GM23338 (cell line): Measurements from ENCODE around the gene CDC16. TPM values are rescaled to one million over a fixed set of nuclear protein-coding genes. Genes with fewer than 3 reads are reported as not detected.

Experiments used
- ATAC-seq: fragments of 200-7000 bp; cut with Tn5 transposase; 3 replicates; pipeline ENCODE4 v1.9.1; 2020
- DNase-seq: peaks from one replicate; pipeline ENCODE4 v3.0.0-alpha.2; 2015; ENCODE audit warnings: low spot score
- H2AFZ ChIP-seq: fragments of 200-600 bp; sonication (generic); 2 replicates; pipeline ENCODE4 v1.8.0; 2016; ENCODE audit warnings: antibody characterized with exemption, mild to moderate bottlenecking, moderate library complexity
- H3F3A ChIP-seq: fragments of 200-600 bp; sonication (generic); replicated peaks from 2 replicates; pipeline ENCODE4 v1.8.0; 2017; ENCODE audit warnings: antibody characterized with exemption, mixed run types, low read depth
- H3K27ac ChIP-seq: fragments of 200-600 bp; sonication (generic); 2 replicates; pipeline ENCODE4 v1.6.1; 2016; ENCODE audit warnings: low read depth
- H3K27me3 ChIP-seq: fragments of 200-600 bp; sonication (generic); 2 replicates; pipeline ENCODE4 v1.8.0; 2016; ENCODE audit warnings: mild to moderate bottlenecking, mixed run types, moderate library complexity; ENCODE audit not compliant: insufficient read depth
- H3K36me3 ChIP-seq: fragments of 200-600 bp; sonication (generic); 2 replicates; pipeline ENCODE4 v1.8.0; 2016; ENCODE audit warnings: mild to moderate bottlenecking; ENCODE audit not compliant: insufficient read depth
- H3K4me1 ChIP-seq: fragments of 200-600 bp; sonication (generic); 2 replicates; pipeline ENCODE4 v1.8.0; 2016; ENCODE audit warnings: mild to moderate bottlenecking, moderate library complexity; ENCODE audit not compliant: insufficient read depth
- H3K4me2 ChIP-seq: fragments of 200-600 bp; sonication (generic); 2 replicates; pipeline ENCODE4 v1.7.1; 2017; ENCODE audit warnings: mixed run types
- H3K4me3 ChIP-seq: fragments of 200-600 bp; sonication (generic); 2 replicates; pipeline ENCODE4 v1.6.1; 2016; ENCODE audit warnings: mixed run types
- H3K79me2 ChIP-seq: fragments of 200-600 bp; sonication (generic); replicated peaks from 2 replicates; pipeline ENCODE4 v1.8.0; 2017; ENCODE audit warnings: mild to moderate bottlenecking; ENCODE audit not compliant: insufficient read depth
- H3K9me2 ChIP-seq: fragments of 200-600 bp; sonication (generic); 2 replicates; pipeline ENCODE4 v1.8.0; 2017; ENCODE audit not compliant: insufficient read depth
- H4K20me1 ChIP-seq: fragments of 200-600 bp; sonication (generic); replicated peaks from 2 replicates; pipeline ENCODE4 v1.8.0; 2017; ENCODE audit warnings: mild to moderate bottlenecking; ENCODE audit not compliant: insufficient read depth
- H3K27ac Mint-ChIP-seq: 2 replicates; pipeline ENCODE4 v1.8.0; 2020; ENCODE audit warnings: inconsistent platforms, mild to moderate bottlenecking, moderate library complexity, mixed read lengths
- H3K27me3 Mint-ChIP-seq: 3 replicates; pipeline ENCODE4 v1.8.0; 2022; ENCODE audit warnings: low read depth, mild to moderate bottlenecking, moderate library complexity, mixed read lengths, inconsistent platforms; ENCODE audit not compliant: insufficient read depth, poor library complexity
- H3K36me3 Mint-ChIP-seq: 3 replicates; pipeline ENCODE4 v1.8.0; 2021; ENCODE audit warnings: low read depth, mild to moderate bottlenecking, inconsistent platforms, moderate library complexity, mixed read lengths
- H3K4me1 Mint-ChIP-seq: 3 replicates; pipeline ENCODE4 v1.8.0; 2020; ENCODE audit warnings: mild to moderate bottlenecking, inconsistent platforms, mixed read lengths
- H3K4me3 Mint-ChIP-seq: 3 replicates; pipeline ENCODE4 v1.8.0; 2021; ENCODE audit warnings: moderate library complexity, mild to moderate bottlenecking, inconsistent platforms, mixed read lengths
- H3K9me3 Mint-ChIP-seq: 3 replicates; pipeline ENCODE4 v1.8.0; 2020; ENCODE audit warnings: moderate library complexity, mild to moderate bottlenecking, inconsistent platforms, mixed read lengths
- CREB1 ChIP-seq: fragments of 250-450 bp; sonication (Bioruptor Pico); IDR thresholded peaks from 2 replicates; pipeline ENCODE4 v1.5.0; 2020; ENCODE audit warnings: low read depth, mild to moderate bottlenecking, moderate library complexity
- NANOG ChIP-seq: IDR thresholded peaks from 2 replicates; pipeline ENCODE4 v1.6.1; 2016; ENCODE audit warnings: antibody characterized with exemption, borderline replicate concordance
- POLR2AphosphoS5 ChIP-seq: IDR thresholded peaks from 2 replicates; pipeline ENCODE4 v1.6.1; 2016; ENCODE audit warnings: antibody characterized with exemption, low read depth
- STAT1 ChIP-seq: IDR thresholded peaks from one replicate; pipeline ENCODE4 v1.6.1; 2016; ENCODE audit warnings: antibody characterized with exemption; ENCODE audit not compliant: unreplicated experiment
- ZNF114 ChIP-seq: fragments of 250-450 bp; sonication (Bioruptor Pico); IDR thresholded peaks from 2 replicates; pipeline ENCODE4 v1.5.0; 2020; ENCODE audit warnings: mild to moderate bottlenecking, moderate library complexity
- polyA plus RNA-seq: library from polyadenylated mRNA; unstranded; fragments of >200 nt; fragmentation: Nextera tagmentation; extraction: Ambion mirVana; gene quantifications from 2 replicates; pipeline ENCODE4 v1.2.1, GENCODE V29; 2016
- total RNA-seq: library from RNA; depleted of rRNA; stranded (reverse); fragments of >200 nt; shearing (Covaris generic); gene quantifications from 2 replicates; pipeline ENCODE4 v1.2.3, GENCODE V29; 2014
- TF ChIP-seq, protein P1 (sequence below), 2 experiments: fragments of 200-600 bp in 1 of 2; sonication (generic) in 1 of 2; conservative IDR thresholded peaks; 2 replicates each; pipeline versions ENCODE4 v1.5.1 to v1.6.1; 2016 to 2017; ENCODE audit warnings: antibody characterized with exemption in 2 of 2, low read depth in 2 of 2, mild to moderate bottlenecking in 2 of 2, moderate library complexity in 1 of 2
- TF ChIP-seq, protein P2 (sequence below): IDR thresholded peaks from one replicate; pipeline ENCODE4 v1.6.1; 2018; ENCODE audit warnings: antibody characterized with exemption; ENCODE audit not compliant: unreplicated experiment
- TF ChIP-seq, protein P3 (sequence below): fragments of 250-450 bp; sonication (Bioruptor Pico); IDR thresholded peaks from 2 replicates; pipeline ENCODE4 v1.5.0; 2020; ENCODE audit warnings: mild to moderate bottlenecking, moderate library complexity

Gene CDC16
- total and polyA plus RNA-seq, 2 experiments from 2014 or later: 86.1 to 91.3 TPM

DNA sequence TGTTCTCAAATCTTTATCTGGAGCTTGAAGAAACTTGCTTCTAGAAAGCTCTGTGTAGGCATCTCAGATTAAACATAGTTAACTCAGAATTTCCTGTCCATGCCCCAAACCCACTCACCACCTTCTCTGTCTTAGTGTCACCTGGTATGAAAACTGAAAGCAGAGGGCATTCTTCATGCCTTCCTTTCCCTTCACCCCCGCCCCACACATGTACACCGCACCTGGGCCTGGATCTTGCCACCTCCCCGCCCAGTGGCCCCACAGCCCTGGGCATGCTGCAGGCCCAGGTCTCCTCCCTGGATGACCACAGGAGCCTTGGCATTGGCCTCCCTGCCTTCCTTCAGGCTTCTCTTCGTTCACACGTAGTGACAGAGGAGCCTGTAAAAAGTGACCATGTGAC lies 39.8 kb upstream of the CDC16 start (continued):
- TF ChIP-seq ZNF114 (CRISPR knock-in tag) (no peak), NANOG (no peak)
- TF ChIP-seq, protein P1, sequence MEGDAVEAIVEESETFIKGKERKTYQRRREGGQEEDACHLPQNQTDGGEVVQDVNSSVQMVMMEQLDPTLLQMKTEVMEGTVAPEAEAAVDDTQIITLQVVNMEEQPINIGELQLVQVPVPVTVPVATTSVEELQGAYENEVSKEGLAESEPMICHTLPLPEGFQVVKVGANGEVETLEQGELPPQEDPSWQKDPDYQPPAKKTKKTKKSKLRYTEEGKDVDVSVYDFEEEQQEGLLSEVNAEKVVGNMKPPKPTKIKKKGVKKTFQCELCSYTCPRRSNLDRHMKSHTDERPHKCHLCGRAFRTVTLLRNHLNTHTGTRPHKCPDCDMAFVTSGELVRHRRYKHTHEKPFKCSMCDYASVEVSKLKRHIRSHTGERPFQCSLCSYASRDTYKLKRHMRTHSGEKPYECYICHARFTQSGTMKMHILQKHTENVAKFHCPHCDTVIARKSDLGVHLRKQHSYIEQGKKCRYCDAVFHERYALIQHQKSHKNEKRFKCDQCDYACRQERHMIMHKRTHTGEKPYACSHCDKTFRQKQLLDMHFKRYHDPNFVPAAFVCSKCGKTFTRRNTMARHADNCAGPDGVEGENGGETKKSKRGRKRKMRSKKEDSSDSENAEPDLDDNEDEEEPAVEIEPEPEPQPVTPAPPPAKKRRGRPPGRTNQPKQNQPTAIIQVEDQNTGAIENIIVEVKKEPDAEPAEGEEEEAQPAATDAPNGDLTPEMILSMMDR (conservative IDR thresholded peaks at IDR 0.05; ENCODE audit: low read depth in 2 of 2): no peak

DNA sequence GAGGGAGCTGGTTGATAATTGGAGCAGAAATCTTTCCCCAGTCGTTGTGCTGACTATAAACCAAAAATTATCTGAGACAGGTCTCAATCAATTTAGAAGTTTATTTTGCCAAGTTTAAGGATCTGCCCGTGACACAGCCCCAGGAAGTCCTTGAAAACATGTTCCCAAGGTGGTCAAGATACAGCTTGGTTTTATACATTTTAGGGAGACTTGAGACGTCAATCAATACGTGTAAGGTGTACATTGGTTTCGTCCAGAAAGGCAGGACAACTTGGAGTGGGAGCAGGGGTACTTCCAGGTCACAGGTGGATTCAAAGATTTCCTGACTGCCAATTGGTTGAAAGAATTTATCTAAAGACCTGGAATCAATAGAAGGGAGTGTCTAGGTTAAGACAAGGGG lies 38.1 kb upstream of the CDC16 start:
- no peaks in the 10 kb centered on the region for H3K79me2 ChIP-seq
- H3K4me1 Mint-ChIP-seq: peaks cover 20% of the 10 kb centered on the region
- H2AFZ ChIP-seq: no peak overlapping the region; the same call in 1 of the 2 replicates
- ATAC-seq (no peak), DNase-seq (no peak)
- H3K27me3 ChIP-seq: peaks cover 14% of the 10 kb centered on the region
- H3K4me3 Mint-ChIP-seq: no peak overlapping the region
- no peaks in the 10 kb centered on the region for H3K36me3 ChIP-seq
- H3K27ac ChIP-seq: no peak overlapping the region
- H3F3A ChIP-seq: 0 out of 2 replicates have a peak, but pooled peaks cover 8% of the 10 kb centered on the region
- TF ChIP-seq NANOG (no peak), STAT1 (no peak), CREB1 (no peak), POLR2AphosphoS5 (no peak)
- TF ChIP-seq, protein P2, sequence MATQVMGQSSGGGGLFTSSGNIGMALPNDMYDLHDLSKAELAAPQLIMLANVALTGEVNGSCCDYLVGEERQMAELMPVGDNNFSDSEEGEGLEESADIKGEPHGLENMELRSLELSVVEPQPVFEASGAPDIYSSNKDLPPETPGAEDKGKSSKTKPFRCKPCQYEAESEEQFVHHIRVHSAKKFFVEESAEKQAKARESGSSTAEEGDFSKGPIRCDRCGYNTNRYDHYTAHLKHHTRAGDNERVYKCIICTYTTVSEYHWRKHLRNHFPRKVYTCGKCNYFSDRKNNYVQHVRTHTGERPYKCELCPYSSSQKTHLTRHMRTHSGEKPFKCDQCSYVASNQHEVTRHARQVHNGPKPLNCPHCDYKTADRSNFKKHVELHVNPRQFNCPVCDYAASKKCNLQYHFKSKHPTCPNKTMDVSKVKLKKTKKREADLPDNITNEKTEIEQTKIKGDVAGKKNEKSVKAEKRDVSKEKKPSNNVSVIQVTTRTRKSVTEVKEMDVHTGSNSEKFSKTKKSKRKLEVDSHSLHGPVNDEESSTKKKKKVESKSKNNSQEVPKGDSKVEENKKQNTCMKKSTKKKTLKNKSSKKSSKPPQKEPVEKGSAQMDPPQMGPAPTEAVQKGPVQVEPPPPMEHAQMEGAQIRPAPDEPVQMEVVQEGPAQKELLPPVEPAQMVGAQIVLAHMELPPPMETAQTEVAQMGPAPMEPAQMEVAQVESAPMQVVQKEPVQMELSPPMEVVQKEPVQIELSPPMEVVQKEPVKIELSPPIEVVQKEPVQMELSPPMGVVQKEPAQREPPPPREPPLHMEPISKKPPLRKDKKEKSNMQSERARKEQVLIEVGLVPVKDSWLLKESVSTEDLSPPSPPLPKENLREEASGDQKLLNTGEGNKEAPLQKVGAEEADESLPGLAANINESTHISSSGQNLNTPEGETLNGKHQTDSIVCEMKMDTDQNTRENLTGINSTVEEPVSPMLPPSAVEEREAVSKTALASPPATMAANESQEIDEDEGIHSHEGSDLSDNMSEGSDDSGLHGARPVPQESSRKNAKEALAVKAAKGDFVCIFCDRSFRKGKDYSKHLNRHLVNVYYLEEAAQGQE: no peak
- TF ChIP-seq, protein P3, sequence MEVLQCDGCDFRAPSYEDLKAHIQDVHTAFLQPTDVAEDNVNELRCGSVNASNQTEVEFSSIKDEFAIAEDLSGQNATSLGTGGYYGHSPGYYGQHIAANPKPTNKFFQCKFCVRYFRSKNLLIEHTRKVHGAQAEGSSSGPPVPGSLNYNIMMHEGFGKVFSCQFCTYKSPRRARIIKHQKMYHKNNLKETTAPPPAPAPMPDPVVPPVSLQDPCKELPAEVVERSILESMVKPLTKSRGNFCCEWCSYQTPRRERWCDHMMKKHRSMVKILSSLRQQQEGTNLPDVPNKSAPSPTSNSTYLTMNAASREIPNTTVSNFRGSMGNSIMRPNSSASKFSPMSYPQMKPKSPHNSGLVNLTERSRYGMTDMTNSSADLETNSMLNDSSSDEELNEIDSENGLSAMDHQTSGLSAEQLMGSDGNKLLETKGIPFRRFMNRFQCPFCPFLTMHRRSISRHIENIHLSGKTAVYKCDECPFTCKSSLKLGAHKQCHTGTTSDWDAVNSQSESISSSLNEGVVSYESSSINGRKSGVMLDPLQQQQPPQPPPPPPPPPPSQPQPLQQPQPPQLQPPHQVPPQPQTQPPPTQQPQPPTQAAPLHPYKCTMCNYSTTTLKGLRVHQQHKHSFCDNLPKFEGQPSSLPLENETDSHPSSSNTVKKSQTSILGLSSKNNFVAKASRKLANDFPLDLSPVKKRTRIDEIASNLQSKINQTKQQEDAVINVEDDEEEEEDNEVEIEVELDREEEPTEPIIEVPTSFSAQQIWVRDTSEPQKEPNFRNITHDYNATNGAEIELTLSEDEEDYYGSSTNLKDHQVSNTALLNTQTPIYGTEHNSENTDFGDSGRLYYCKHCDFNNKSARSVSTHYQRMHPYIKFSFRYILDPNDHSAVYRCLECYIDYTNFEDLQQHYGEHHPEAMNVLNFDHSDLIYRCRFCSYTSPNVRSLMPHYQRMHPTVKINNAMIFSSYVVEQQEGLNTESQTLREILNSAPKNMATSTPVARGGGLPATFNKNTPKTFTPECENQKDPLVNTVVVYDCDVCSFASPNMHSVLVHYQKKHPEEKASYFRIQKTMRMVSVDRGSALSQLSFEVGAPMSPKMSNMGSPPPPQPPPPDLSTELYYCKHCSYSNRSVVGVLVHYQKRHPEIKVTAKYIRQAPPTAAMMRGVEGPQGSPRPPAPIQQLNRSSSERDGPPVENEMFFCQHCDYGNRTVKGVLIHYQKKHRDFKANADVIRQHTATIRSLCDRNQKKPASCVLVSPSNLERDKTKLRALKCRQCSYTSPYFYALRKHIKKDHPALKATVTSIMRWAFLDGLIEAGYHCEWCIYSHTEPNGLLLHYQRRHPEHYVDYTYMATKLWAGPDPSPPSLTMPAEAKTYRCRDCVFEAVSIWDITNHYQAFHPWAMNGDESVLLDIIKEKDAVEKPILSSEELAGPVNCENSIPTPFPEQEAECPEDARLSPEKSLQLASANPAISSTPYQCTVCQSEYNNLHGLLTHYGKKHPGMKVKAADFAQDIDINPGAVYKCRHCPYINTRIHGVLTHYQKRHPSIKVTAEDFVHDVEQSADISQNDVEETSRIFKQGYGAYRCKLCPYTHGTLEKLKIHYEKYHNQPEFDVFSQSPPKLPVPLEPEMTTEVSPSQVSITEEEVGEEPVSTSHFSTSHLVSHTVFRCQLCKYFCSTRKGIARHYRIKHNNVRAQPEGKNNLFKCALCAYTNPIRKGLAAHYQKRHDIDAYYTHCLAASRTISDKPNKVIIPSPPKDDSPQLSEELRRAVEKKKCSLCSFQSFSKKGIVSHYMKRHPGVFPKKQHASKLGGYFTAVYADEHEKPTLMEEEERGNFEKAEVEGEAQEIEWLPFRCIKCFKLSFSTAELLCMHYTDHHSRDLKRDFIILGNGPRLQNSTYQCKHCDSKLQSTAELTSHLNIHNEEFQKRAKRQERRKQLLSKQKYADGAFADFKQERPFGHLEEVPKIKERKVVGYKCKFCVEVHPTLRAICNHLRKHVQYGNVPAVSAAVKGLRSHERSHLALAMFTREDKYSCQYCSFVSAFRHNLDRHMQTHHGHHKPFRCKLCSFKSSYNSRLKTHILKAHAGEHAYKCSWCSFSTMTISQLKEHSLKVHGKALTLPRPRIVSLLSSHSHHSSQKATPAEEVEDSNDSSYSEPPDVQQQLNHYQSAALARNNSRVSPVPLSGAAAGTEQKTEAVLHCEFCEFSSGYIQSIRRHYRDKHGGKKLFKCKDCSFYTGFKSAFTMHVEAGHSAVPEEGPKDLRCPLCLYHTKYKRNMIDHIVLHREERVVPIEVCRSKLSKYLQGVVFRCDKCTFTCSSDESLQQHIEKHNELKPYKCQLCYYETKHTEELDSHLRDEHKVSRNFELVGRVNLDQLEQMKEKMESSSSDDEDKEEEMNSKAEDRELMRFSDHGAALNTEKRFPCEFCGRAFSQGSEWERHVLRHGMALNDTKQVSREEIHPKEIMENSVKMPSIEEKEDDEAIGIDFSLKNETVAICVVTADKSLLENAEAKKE: no peak
- H3K4me3 ChIP-seq: no peak overlapping the region
- no peak overlapping the region for H3K4me2 ChIP-seq
- H3K9me3 Mint-ChIP-seq: no peaks in the 10 kb centered on the region
- H3K9me2 ChIP-seq: no peaks in the 10 kb centered on the region
- no peak overlapping the region; the same call in 1 of the 2 replicates for H3K27ac Mint-ChIP-seq
- peaks cover 14% of the 10 kb centered on the region for H3K27me3 Mint-ChIP-seq
- H4K20me1 ChIP-seq: no peaks in the 10 kb centered on the region
- no peaks in the 10 kb centered on the region for H3K36me3 Mint-ChIP-seq
- H3K4me1 ChIP-seq: peaks cover 20% of the 10 kb centered on the region
